Heart right ventricle (tissue), 16 donors: ENCODE data around the gene MSANTD1. TPM values are rescaled to one million over a fixed set of nuclear protein-coding genes. Genes with fewer than 3 reads are reported as not detected.

Experiments used
- ATAC-seq, 8 donors: fragments of 200-7000 bp; cut with Tn5 transposase; one replicate each; pipeline ENCODE4 v1.9.1; 2020; ENCODE audit warnings: mild to moderate bottlenecking in 8 of 8, moderate library complexity in 8 of 8, moderate number of reproducible peaks in 1 of 8
- DNase-seq, 2 donors: peaks; one replicate each; pipeline ENCODE4 v3.0.0-alpha.2; 2020
- H3K27ac ChIP-seq, 10 donors: fragments of 200-600 bp; sonication (generic) in 2 of 10; one replicate each; pipeline versions ENCODE4 v1.5.0 to v1.8.0; 2020 to 2022; ENCODE audit warnings: mild to moderate bottlenecking in 3 of 10
- H3K27me3 ChIP-seq, 7 donors: fragments of 200-600 bp; one replicate each; pipeline ENCODE4 v1.8.0; 2021 to 2022; ENCODE audit warnings: mild to moderate bottlenecking in 2 of 7
- H3K36me3 ChIP-seq, 9 donors: fragments of 200-600 bp; sonication (generic) in 1 of 9; one replicate each; pipeline versions ENCODE4 v1.5.0 to v1.8.0; 2020 to 2022; ENCODE audit warnings: mild to moderate bottlenecking in 2 of 9
- H3K4me1 ChIP-seq, 9 donors: fragments of 200-600 bp; sonication (generic) in 1 of 9; one replicate each; pipeline versions ENCODE4 v1.5.0 to v1.8.0; 2020 to 2022; ENCODE audit warnings: mild to moderate bottlenecking in 4 of 9
- H3K4me3 ChIP-seq, 10 donors: fragments of 200-600 bp; sonication (generic) in 2 of 10; one replicate each; pipeline versions ENCODE4 v1.5.0 to v1.8.0; 2020 to 2022; ENCODE audit warnings: mild to moderate bottlenecking in 7 of 10, moderate library complexity in 2 of 10
- H3K9me3 ChIP-seq, 11 donors: fragments of 200-600 bp in 10 of 11; sonication (generic) in 2 of 11; one replicate each; pipeline versions ENCODE4 v1.5.0 to v1.8.0; 2013 to 2022; ENCODE audit warnings: mild to moderate bottlenecking in 2 of 11, control low read depth in 1 of 11, moderate library complexity in 1 of 11
- WGBS, 2 donors: extraction: QIAGEN DNeasy Blood & Tissue Kit; methylation state at CpG; one replicate each; pipeline ENCODE4 v1.1.7; 2013; ENCODE audit warnings: inconsistent platforms in 1 of 2; 5-methylcytosine and 5-hydroxymethylcytosine counted together
- intact Hi-C, 10 donors: fragments of 100-400 bp; cut with DNase I; formaldehyde crosslinking; loops; one replicate each; pipeline versions ENCODE4 v1.11.1 to v1.14.2; 2022
- polyA plus RNA-seq, 2 donors: library from polyadenylated mRNA; stranded (reverse); fragments of 200-250 nt; gene quantifications; one replicate each; pipeline ENCODE4 v1.2.3, GENCODE V29; 2013
- total RNA-seq, 10 donors: library from RNA; stranded (reverse); fragmentation: NEBNext Ultra II Directional in 3 of 10; extraction: Animal tissue kit (Norgen Biotek cat#: 25700) in 3 of 10; gene quantifications; one replicate each; pipeline versions ENCODE4 v1.2.1 to v1.2.4, GENCODE V29; 2021 to 2023
- TF ChIP-seq, protein P1 (sequence below), 9 donors: fragments of 200-600 bp; sonication (generic) in 2 of 9; IDR thresholded peaks; one replicate each; pipeline versions ENCODE4 v1.5.0 to v1.8.0; 2021 to 2022; ENCODE audit warnings: antibody characterized with exemption in 9 of 9, mild to moderate bottlenecking in 5 of 9, moderate library complexity in 1 of 9
- donor health status: Arrhythmogenic right ventricular cardiomyopathy.
- donor health status: ischemic (EF 13 %, LVEDD 7.1; RV severe dilation, severe dysfunction).
- donor health status: healthy with polysubstance abuse.
- donor health status: DM: no; HTN: yes; CAD: no.
- donor health status: DM: no; HTN: no; CAD: no.
- donor health status: ischemic (EF 25% LVEDD 6.9; RV normal size, moderate dysfunction).
- donor health status: ischemic (EF 25% LVEDD 5.7; RV mildly dilated, moderate dysfunction).
- donor health status: healthy.
- donor health status: DM: yes; HTN: yes; CAD: no.
- donor health status: Ischemic cardiomyopathy.
- donor health status: ischemic (EF 35%, LVEDD 5.7; RV mildly dilated, moderate dysfunction).
- donor health status: nonischemic (EF 11% LVEDD 7.7; RV severe dilation, severe dysfunction).
- donor health status: DM: yes; HTN: yes; CAD: no.
- donor health status: PGD.
- donor health status: ischemic (EF 29% LVEDD 5.4; RV normal size, mild dysfunction).
- donor health status: nonischemic (EF 23%, LVEDD 6.1; RV moderate dilation, normal function).

MSANTD1 gene
- total and polyA plus RNA-seq, 12 donors = 0.25 to 1.2 (median 0.41) TPM

DNA sequence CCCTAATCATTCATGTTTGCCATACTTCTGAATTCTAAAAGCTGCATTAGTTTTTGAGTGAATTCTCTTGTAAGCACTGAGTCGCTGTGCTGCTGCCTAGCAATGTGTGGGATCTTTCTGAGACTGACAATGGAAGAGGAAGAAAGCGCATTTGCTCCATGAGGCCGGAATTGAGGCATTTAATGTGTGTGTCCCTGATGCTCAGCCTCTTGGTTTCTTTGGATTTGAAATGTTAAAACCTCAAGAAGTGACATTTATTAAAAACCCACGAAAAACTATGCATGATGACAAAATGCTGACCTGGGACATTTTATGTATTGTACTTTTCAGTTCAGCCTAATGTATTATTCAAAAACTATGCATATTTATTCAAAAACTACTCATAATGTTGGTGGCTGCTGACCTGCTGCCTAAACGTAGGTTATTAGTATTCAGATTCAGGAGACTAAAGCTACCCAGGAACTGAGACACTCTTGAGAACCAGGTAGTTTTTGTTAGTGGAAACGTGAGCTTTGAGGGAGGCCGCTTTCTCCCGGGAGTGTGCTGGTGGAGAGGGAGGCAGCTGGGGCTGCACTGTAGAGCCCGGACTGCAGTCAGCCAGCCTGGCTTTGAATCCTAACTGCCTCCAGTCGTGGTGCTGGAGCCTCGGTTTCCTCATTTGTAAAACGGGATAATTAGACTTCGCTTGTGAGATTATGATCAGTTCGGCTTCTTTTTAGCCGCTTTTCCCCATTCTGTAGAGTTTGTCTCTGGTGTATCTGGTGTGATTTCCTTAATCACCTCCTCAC is 55.2 kb downstream of the MSANTD1 start:
- DNase-seq = no peak
- Histone ChIP-seq H3K27ac (no peak overlapping the region), H3K36me3 (no peaks in the 10 kb centered on the region), H3K4me3 (peak overlapping the region in 2 of 10 donors; percentile 11 to 24), H3K4me1 (peaks cover 8 to 59% (median 48%) of the 10 kb centered on the region in 9 donors), H3K27me3 (no peaks in the 10 kb centered on the region), H3K9me3 (no peaks in the 10 kb centered on the region)
- intact Hi-C loops = no loop called here
- ATAC-seq = no peak
- TF ChIP-seq, protein P1, sequence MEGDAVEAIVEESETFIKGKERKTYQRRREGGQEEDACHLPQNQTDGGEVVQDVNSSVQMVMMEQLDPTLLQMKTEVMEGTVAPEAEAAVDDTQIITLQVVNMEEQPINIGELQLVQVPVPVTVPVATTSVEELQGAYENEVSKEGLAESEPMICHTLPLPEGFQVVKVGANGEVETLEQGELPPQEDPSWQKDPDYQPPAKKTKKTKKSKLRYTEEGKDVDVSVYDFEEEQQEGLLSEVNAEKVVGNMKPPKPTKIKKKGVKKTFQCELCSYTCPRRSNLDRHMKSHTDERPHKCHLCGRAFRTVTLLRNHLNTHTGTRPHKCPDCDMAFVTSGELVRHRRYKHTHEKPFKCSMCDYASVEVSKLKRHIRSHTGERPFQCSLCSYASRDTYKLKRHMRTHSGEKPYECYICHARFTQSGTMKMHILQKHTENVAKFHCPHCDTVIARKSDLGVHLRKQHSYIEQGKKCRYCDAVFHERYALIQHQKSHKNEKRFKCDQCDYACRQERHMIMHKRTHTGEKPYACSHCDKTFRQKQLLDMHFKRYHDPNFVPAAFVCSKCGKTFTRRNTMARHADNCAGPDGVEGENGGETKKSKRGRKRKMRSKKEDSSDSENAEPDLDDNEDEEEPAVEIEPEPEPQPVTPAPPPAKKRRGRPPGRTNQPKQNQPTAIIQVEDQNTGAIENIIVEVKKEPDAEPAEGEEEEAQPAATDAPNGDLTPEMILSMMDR (IDR thresholded peaks at IDR 0.05) = no peak
- WGBS, 2 donors = 74 to 84% methylated on average over 15 of the region's 15 CpGs

DNA sequence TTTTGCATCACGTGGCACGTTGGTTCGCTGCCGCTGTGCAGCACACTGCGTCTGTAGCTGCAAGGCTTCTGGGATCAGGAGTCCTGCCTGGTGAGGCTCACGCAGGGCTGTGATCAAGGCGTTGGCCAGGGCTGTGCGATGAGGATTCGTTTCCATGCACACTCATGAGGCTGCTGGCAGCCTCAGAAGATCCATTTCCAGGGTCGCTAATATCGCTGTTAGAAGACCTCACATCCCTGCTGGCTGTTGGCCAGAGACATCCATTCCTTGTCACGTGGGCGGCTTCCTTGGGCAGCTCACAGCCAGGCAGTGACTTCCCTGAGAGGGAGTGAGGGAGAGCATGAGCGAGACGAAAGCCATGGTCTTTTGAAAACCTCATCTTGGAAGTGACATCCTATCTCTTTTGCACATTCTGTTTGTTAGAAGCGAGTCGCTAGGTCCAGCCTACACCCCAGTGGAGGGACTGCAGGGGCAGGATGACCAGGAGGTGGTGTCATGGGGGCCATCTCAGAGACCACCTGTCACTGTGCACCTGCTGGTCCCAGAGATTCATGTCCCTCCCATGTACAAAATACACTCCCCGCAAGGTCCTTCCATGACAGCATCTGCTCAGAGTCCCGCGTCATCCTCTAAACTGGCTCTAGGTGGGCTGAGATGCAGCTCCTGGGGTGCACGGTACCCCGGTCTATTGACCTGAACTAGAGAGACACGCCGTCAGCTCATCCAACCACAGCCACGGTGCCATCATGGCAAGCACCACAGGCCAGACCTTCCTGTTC is 56.1 kb downstream of the MSANTD1 start:
- peaks cover 8 to 52% (median 39%) of the 10 kb centered on the region in 9 donors for H3K4me1 ChIP-seq
- H3K36me3 ChIP-seq = no peaks in the 10 kb centered on the region
- peak; percentile 19 to 59 (median 50) for ATAC-seq
- intact Hi-C loops = no loop called here
- peak overlapping the region in 4 of 10 donors; percentile 2 to 49 (median 26) for H3K27ac ChIP-seq
- WGBS, 2 donors = 46 to 53% methylated on average over 25 of the region's 25 CpGs
- peak in 1 of 2 donors; percentile 44 for DNase-seq
- no peaks in the 10 kb centered on the region for H3K9me3 ChIP-seq
- peak overlapping the region in 4 of 10 donors; percentile 6 to 34 (median 18) for H3K4me3 ChIP-seq
- TF ChIP-seq, protein P1 (IDR thresholded peaks at IDR 0.05) = no peak
- H3K27me3 ChIP-seq = no peaks in the 10 kb centered on the region

- intact Hi-C loops = no loop called here
- H3K27ac ChIP-seq = peak overlapping the region in 5 of 10 donors; percentile 15 to 65 (median 43)
- H3K4me3 ChIP-seq = no peak overlapping the region
- H3K27me3 ChIP-seq = no peaks in the 10 kb centered on the region
- peaks cover 8 to 52% (median 36%) of the 10 kb centered on the region in 9 donors for H3K4me1 ChIP-seq
- ATAC-seq (peak in 5 of 8 donors; percentile 12 to 65 (median 55)), DNase-seq (no peak)
- TF ChIP-seq, protein P1 (IDR thresholded peaks at IDR 0.05) = no peak
- no peaks in the 10 kb centered on the region for H3K9me3 ChIP-seq
- 55 to 65% methylated on average over 9 of the region's 9 CpGs for WGBS, 2 donors
- H3K36me3 ChIP-seq = no peaks in the 10 kb centered on the region
Observed at GRCh38 chr4:3305610-3306371, 56.8 kb downstream of the MSANTD1 start.

Other genes with a start within 250 kb of the MSANTD1 start
- gene HTT-AS, start 174.6 kb upstream of the MSANTD1 start, total RNA-seq = not detected
- not detected for gene HTT-AS, start 174.6 kb upstream of the MSANTD1 start, polyA plus RNA-seq
- 10 to 100 TPM; 19.3 to 34.0 (median 24.6) TPM for gene HTT, start 174.5 kb upstream of the MSANTD1 start, total RNA-seq
- gene HTT, start 174.5 kb upstream of the MSANTD1 start, polyA plus RNA-seq = 10 to 100 TPM in 1 of 2 donors, 1 to 10 TPM in 1; 6.3 to 21.9 TPM
- 10 to 100 TPM in 9 of 10 donors, 1 to 10 TPM in 1; 9.7 to 24.3 (median 13.1) TPM for gene RGS12, start 43.9 kb downstream of the MSANTD1 start, total RNA-seq
- gene RGS12, start 43.9 kb downstream of the MSANTD1 start, polyA plus RNA-seq = 10 to 100 TPM; 10.6 to 24.4 TPM
- gene HGFAC, start 192.8 kb downstream of the MSANTD1 start, total RNA-seq = under 1 TPM in 6 of 10 donors, not detected in 4; 0.15 to 0.59 (median 0.36) TPM
- gene HGFAC, start 192.8 kb downstream of the MSANTD1 start, polyA plus RNA-seq = 1 to 10 TPM; 1.0 to 1.1 TPM
- gene DOK7, start 214.1 kb downstream of the MSANTD1 start, total RNA-seq = 10 to 100 TPM; 30.3 to 60.0 (median 37.2) TPM
- 10 to 100 TPM; 61.5 to 89.7 TPM for gene DOK7, start 214.1 kb downstream of the MSANTD1 start, polyA plus RNA-seq